Measurements from ENCODE around the gene PALM3.
"Not testable (repeated sequence)": the region's sequence is repeated elsewhere in the genome, so short reads cannot be mapped to it uniquely, and the experiment has no call there.

PALM3 gene

GRCh38 chr19:14028901-14029300 is 33.0 kb downstream of the PALM3 start:
- no peak for FAIRE-seq

GRCh38 chr19:14027856-14028450 is 33.9 kb downstream of the PALM3 start, which contains the start of gene RLN3:
RLN3 (plus strand) TSS chr19:14028148; CDS start chr19:14028205, 57 bp downstream.
- no peak for FAIRE-seq

DNA sequence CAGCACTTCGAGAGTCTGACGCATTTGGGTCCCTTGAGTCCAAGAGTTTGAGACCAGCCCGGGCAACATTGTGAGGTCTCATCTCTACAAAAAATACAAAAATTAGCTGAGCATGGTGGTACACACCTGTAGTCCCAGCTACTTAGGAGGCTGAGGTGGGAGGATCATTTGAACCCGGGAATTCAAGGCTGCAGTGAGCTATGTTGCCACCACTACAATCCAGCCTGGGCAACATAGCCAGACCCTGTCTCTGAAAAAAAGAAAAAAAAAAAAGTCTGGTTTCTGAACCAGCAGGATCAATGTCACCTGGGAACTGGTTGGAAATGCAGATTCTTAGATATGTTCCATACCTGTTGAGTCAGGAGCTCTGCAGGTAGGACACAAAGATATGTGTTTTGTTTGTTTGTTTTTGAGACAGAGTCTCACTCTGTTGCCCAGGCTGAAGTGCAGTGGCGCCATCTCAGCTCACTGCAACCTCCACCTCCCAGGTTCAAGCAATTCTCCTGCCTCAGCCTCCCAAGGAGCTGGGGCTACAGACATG is 35.2 kb downstream of the PALM3 start:
- not testable (repeated sequence) for FAIRE-seq

GRCh38 chr19:14023404-14024235 is 38.3 kb downstream of the PALM3 start:
- peak; percentile 84 for FAIRE-seq

DNA sequence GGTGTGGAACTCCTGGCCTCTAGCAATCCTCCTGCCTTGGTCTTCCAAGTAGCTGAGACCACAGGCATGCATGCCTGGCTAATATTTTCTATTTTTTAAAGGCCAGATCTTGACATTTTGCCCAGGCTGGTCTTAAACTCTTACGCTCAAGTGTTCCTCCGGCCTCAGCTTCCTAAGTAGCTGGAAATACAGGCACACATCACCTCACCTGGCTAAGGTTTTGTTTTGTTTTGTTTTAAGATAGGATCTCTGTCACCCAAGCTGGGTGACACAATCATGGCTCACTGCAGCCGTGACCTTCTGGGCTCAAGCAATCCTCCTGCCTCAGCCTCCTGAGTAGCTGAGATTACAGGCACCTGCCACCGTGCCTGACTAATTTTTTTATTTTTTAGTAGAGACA is 39.4 kb downstream of the PALM3 start:
- no peak for FAIRE-seq

DNA sequence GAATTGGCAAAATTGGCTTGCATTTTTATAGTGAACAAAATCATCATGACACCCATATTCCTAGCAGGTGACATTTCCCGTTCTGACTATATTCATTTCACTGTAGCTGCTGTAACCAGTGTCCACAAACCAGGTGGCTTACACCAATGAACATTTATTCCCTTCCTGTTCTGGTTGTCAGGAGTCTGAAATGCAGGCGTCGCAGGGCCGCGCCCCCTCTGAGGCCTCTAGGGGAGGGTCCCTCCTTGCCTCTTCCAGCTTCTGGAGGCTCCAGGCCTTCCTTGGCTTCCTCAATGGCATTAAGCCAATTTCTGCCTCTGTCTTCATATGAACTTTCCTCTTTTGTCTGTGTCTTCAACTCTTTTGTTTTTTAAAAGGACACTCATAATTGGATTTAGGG is 40.4 kb downstream of the PALM3 start:
- no peak for FAIRE-seq

GRCh38 chr19:14019739-14020138 is 42.1 kb downstream of the PALM3 start:
- not testable (repeated sequence) for FAIRE-seq

DNA sequence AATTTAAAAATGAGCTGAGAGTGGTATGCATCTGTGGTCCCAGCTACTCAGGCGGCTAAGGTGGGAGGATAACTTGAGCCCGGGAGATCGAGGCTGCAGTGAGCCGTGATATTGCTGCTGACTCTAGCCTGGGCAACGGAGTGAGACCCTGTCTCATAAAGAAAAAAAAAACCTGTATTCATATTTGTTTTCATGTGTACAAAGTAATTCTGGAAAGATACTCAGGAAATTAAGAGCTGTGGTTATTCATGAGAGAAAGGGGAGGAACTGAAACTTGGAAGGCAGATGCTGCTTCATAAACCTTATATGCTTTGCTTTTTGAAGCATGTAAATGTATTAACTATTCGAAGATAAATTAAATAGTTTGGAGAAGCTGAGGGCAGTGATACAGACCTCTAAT is 42.8 kb downstream of the PALM3 start:
- no peak for FAIRE-seq

- FAIRE-seq = no peak
Measured at GRCh38 chr19:14015524-14016035, 46.3 kb downstream of the PALM3 start.

DNA sequence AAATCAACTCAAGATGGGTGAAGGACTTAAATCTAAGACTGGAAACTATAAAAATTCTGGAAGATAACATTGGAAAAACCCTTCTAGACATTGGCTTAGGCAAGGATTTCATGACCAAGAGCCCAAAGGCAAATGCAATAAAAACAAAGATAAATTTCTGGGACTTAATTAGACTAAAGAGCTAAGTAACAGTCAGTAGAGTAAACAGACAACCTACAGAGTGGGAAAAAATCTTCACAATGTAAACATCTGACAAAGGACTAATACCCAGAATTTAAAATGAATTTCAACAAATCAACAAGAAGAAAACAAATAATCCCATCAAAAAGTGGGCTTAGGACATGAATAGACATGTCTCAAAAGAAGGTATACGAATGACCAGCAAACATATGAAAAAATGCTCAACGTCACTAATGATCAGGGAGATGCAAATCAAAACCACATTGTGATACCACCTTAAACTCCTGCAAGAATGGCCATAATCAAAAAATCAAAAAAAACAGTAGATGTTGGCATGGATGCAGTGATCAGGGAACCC is 49.4 kb downstream of the PALM3 start:
- no peak for FAIRE-seq

GRCh38 chr19:14006766-14007562 is 54.9 kb downstream of the PALM3 start:
- FAIRE-seq = no peak

GRCh38 chr19:14006085-14006765 is 55.7 kb downstream of the PALM3 start, which contains the start of gene RFX1:
RFX1 (minus strand) TSS chr19:14006320; CDS start chr19:13993843, 12,477 bp downstream.
- FAIRE-seq = peak; percentile 96

- no peak for FAIRE-seq
Measured at GRCh38 chr19:14005349-14006084, 56.4 kb downstream of the PALM3 start.

- no peak for FAIRE-seq
Measured at GRCh38 chr19:14004619-14005348, 57.1 kb downstream of the PALM3 start.
